ENCODE measurements around the gene RIN3. TPM values are rescaled to one million over a fixed set of nuclear protein-coding genes. Genes with fewer than 3 reads are reported as not detected.

The RIN3 gene
- total RNA-seq, 4 donors from 2014 or later, result 6.2 to 29.8 (median 12.2) TPM

- Histone ChIP-seq H3K4me1 (peaks cover 11 to 12% of the 10 kb centered on the region in 2 donors), H3K27me3 (no peaks in the 10 kb centered on the region), H3K36me3 (no peaks in the 10 kb centered on the region), H3K9me3 (no peaks in the 10 kb centered on the region), H3K27ac (peak overlapping the region; percentile 73 to 92), H3K4me3 (no peak overlapping the region)
- no peak for DNase-seq
- intact Hi-C loops (cut with DNase I; ENCODE audit: low total_unique reads), result no loop called here
- TF ChIP-seq CTCF (IDR thresholded peaks at IDR 0.05) (no peak), POLR2A (IDR thresholded peaks at IDR 0.05) (no peak)
Measured at GRCh38 chr14:92584816-92585215, 71.2 kb downstream of the RIN3 start.

DNA sequence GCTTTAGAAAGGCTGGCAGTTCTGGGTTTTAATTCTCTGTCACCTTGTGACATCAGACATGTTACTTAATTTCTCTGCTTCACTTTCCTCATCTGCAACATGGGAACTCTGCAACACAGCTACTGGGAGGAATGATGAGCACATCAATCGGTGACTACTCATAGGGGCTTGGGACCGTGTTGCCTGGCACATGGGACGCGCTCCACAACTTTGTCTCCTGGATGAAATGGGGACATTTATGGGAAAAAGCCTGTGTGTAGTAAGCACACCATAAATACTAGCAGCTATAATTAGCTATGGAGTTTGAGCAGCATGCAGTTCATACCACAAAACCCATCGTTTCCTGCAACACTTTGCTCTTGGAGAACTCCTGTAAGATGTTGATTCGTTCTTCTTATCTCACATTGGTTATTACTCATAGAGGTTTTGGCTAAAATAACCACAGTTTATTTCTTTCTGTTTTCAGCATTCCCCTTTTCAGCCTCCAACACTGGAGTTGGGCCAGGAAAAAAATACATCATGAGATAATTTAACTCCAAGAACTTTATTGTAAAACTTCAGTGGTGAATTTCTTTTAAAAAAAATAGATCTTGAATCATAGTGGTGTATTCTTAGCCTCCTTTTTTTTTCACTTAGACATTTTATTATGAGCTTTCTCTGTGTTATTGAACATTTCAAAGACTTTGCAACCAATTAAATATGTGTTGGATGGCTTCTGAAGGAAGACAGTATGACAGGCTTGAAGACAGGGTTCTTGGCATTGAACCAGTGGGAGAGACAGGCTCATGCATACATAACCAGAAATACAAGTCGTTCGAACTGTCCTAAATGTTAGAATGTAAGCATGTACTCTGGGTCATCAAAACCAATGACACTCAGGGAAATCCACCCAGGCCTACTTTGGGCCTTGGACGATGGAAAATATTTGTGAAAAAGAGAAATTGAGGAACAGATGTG lies 72.7 kb downstream of the RIN3 start:
- TF ChIP-seq POLR2A (IDR thresholded peaks at IDR 0.05) (no peak), CTCF (IDR thresholded peaks at IDR 0.05) (no peak)
- H3K36me3 ChIP-seq, result no peaks in the 10 kb centered on the region
- no peaks in the 10 kb centered on the region for H3K27me3 ChIP-seq
- peak overlapping the region; percentile 87 to 92 for H3K27ac ChIP-seq
- peak; percentile 60 to 79 for DNase-seq
- no peak overlapping the region for H3K4me3 ChIP-seq
- intact Hi-C loops (cut with DNase I; ENCODE audit: low total_unique reads), result no loop called here
- no peaks in the 10 kb centered on the region for H3K9me3 ChIP-seq
- H3K4me1 ChIP-seq, result peaks cover 11 to 12% of the 10 kb centered on the region in 2 donors

DNA sequence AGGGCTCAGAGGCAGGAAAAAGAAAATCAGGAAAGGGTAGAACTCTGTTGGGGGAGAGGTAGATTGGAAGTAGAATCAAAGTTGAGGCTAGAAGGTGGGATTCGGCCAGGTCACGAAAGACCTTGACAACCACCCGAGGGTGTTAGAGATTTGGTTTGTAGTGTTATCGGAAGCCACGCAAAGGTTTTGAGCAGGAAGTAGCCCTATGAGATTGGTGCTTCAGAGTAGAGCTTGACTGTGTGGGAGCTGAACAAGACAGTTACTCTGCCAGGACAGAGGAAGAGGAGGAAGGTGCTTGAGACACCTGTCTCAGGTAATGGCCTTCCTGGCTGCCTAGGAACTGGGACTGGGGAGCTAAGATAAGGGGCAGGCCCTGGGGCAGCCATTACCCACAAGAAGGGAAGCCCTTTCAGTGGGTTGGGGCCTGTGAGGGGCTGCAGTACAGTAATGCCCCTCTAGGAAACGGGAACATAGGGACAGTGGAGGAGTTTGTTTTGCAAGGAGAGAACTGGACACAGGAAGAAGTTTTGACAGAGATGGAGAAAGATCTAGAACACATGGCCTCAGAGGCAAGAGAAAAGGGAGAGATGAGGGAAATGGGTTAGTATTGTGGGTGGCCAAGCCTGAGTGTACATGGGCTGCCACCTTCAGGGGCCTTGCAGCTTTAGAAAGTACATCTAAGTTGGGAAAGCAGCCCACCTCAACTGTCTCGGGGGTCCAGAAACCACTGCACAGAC lies 73.5 kb downstream of the RIN3 start:
- no peak for DNase-seq
- Histone ChIP-seq H3K9me3 (no peaks in the 10 kb centered on the region), H3K36me3 (no peaks in the 10 kb centered on the region), H3K27me3 (no peaks in the 10 kb centered on the region), H3K27ac (peak overlapping the region; percentile 87 to 92), H3K4me1 (peaks cover 11 to 12% of the 10 kb centered on the region in 2 donors), H3K4me3 (no peak overlapping the region)
- no peak for TF ChIP-seq POLR2A (IDR thresholded peaks at IDR 0.05)
- TF ChIP-seq CTCF (IDR thresholded peaks at IDR 0.05), result no peak
- intact Hi-C loops (cut with DNase I; ENCODE audit: low total_unique reads), result no loop called here

DNA sequence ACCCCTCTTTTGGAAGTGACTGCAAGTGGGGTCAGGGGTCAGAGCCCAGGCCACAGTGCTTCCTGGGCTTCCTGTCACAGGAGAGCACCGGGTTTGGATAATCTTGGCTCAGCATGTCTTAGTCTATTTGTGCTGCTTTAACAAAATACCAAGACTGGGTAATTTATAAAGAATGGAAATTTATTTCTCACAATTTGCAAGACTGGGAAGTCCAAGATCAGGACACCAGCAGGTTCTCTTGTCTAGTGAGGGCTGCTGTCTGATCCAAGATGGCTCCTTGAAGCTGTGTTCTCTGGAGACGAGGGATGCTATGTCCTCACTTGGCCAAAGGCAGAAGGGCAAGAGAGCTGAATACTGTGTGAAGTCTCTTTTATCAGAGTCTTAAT lies 74.1 kb downstream of the RIN3 start:
- intact Hi-C loops (cut with DNase I; ENCODE audit: low total_unique reads), result no loop called here
- Histone ChIP-seq H3K9me3 (no peaks in the 10 kb centered on the region), H3K27me3 (no peaks in the 10 kb centered on the region), H3K36me3 (no peaks in the 10 kb centered on the region), H3K4me1 (peaks cover 11 to 12% of the 10 kb centered on the region in 2 donors), H3K27ac (peak overlapping the region; percentile 87 to 92), H3K4me3 (no peak overlapping the region)
- no peak for DNase-seq
- no peak for TF ChIP-seq CTCF (IDR thresholded peaks at IDR 0.05)
- TF ChIP-seq POLR2A (IDR thresholded peaks at IDR 0.05), result no peak
